Hematopoietic multipotent progenitor cell treated with erythropoietin and hydrocortisone succinate and interleukin-3 and kit ligand, for 6 days (in vitro differentiated cells): Measurements from ENCODE around the gene SPEN.
"Not testable (repeated sequence)": the region's sequence is repeated elsewhere in the genome, so short reads cannot be mapped to it uniquely, and the experiment has no call there.

Experiments
- DNase-seq: peaks from one replicate; pipeline ENCODE4 v3.0.0-alpha.2; 2015

The SPEN gene

DNA sequence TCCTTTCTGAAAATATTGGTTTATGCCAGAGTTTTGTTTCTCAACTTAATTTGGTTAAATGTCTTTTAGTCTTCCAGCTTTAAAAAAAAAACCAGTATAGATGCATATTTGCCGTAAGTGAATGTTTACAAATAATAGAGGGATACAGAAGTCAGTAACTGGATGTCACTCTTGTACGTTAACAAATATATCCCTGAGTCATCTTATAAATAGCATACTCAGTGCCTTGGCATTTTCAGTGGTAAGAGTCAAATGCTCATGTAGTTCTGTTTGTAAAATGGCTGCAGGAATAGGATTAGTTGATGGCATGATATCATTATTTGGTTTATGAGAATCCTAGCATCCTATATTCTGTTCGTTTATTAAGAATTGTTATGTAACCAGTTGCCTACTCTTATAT lies 55.4 kb downstream of the SPEN start:
- no peak for DNase-seq

DNA sequence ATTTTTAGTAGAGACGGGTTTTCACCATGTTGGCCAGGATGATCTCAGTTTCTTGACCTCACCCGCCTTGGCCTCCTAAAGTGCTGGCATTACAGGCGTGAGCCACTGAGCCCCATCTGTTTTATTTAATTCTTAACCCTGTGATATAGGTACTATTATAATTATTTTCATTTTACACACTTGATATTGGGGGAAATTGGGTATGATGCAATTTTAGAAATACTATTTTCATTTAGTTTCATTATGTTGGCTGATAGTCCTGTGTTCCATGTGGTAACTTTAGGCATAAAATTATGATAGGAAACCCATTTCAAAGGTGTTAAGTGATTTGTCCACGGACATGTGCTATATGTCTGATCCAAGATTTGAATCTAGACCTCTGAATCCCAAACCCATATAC lies 61.1 kb downstream of the SPEN start:
- DNase-seq = no peak

DNA sequence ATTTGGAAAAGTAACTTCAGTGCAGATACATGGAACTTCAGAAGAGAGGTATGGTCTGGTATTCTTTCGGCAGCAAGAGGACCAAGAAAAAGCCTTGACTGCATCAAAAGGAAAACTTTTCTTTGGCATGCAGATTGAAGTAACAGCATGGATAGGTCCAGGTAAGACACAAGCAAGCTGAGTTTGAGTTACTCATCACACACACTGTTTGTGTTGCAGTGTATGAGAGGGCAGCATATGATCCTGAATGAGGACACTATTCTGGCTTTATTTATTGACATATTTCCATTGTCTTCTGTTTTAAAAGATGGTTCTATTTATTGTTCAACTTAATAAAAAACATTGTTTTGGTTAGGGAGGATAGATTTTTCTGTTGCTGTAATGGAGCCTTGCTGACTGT lies 63.6 kb downstream of the SPEN start:
- no peak for DNase-seq

DNA sequence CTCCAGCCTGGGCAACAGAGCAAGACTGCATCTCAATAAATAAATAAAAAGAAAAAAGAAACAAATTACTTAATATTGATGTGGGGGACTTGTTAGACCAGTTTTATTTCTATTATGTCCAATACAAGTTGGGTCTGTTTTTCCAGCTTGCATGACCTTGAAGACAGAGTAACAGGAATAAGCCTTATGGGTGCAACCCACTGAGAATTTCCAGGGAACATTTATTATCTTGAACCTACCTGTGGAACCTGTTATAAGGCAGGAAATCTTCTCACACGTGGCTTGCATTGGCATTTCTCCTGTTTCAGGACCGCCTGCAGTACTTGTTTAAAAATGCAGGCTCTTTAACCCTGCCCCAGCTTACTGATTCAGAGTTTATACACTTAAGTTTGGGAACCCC lies 64.4 kb downstream of the SPEN start:
- DNase-seq = no peak

DNA sequence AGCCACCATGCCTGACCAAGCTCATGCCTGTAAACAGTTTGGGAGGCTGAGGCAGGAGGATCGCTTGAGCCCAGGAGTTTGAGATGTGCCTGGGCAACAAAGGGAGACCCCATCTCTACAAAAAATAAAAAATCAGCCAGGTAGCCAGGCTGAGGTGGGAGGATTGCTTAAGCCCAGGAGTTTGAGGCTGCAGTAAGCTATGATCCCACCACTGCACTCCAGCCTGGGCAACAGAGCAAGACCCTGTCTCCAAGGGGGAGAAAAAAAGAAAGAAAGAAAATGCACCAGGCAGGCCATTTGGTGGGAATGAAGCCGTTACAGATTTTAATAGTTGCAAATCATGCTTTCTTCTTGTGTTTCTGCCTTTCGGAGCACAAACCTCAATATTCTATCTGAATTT lies 66.1 kb downstream of the SPEN start:
- not testable (repeated sequence) for DNase-seq

DNA sequence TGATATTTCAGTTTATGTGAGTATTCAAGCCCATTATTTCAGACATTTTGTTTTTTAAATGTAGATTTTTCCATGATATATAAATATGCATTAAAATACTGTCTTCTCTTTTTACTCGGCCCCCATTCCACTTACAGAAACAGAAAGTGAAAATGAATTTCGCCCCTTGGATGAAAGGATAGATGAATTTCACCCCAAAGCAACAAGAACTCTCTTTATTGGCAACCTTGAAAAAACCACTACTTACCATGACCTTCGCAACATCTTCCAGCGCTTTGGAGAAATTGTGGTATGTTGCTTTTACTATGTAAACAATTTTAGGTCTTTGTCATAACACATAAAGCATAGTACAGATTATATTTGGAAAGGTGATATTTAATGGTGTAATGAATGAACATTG lies 68.5 kb downstream of the SPEN start:
- peak; percentile 15 for DNase-seq

DNA sequence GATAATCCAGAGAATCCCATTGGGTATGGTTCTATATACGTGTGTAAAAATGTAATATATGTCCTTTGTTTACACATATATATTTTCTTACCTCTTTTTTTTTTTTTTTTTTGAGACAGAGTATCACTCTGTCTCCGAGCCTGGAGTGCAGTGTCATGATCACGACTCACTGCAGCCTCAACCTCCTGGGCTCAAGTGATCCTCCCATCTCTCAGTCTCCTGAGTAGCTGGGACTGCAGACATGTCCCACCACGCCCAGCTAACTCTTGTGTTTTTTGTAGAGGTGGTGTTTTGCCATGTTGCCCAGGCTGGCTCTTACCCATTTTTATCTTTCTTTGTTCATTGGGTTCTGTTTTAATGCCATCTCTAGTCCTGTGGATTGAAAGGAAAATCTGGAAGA lies 68.9 kb downstream of the SPEN start:
- peak; percentile 23 for DNase-seq

DNA sequence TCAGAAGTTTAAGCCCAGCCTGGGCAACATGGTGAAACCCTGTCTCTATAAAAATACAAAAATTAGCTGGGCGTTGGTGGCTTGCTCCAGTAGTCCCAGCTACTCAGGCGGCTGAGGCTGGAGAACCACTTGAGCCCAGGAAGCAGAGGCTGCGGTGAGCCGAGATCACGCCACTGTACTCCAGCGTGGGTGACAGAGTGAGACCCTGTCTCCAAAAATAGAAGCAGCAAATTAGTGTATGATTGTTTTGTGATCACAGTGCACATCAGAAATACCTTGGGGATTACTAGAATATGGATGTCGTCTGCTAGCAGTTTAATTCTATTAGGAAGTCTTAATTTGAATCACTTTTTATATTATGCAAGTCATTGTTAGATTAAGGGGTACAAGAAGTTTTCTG lies 69.4 kb downstream of the SPEN start:
- DNase-seq = no peak

DNA sequence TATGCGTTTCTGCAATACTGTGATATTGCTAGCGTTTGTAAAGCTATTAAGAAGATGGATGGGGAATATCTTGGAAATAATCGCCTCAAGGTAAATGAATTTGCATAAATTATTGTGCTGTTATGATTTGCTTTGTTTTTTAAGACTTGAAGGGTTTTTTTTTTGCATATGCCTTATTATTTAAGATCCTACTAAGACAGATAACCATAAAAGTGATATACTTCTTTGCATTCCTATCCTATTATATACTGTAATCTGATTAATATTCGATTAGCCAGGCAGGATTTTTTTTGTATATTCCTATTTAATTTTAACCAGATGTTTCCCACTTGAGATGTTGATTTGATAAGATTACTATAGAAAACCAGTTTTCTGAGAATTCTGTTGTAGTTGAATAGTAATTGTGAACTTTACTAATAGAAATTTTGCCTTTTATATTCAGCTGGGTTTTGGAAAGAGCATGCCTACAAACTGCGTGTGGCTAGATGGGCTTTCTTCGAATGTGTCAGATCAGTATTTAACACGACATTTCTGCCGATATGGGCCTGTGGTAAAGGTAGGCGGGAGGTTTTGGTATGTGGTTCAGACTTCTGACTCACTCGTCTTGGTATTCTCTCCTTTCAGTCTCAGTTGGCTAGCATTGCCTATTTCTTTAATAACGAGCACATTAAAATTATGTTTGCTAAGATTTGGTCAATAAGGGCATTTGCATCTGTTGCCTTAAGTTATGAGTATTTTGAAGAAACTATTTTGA lies 71.6 kb downstream of the SPEN start:
- no peak for DNase-seq

DNA sequence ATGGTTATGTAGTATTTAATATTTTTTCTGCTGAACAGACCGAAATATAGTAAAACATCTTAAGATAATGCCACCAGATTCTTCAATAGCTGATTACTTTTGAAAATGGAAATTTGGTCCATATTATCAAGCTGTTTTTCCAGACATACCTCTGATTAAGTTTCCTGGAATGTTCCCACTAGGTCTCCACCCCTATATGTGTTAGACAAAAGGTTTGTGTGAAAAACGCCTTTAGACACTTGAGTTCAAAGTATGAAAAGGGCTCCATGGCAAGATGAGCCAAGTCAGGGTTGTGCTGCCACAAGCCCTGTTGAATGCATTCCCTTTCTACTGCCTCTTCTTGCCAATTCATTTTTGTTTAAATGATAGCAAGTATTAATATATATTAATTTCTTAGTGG lies 75.7 kb downstream of the SPEN start:
- no peak for DNase-seq

DNA sequence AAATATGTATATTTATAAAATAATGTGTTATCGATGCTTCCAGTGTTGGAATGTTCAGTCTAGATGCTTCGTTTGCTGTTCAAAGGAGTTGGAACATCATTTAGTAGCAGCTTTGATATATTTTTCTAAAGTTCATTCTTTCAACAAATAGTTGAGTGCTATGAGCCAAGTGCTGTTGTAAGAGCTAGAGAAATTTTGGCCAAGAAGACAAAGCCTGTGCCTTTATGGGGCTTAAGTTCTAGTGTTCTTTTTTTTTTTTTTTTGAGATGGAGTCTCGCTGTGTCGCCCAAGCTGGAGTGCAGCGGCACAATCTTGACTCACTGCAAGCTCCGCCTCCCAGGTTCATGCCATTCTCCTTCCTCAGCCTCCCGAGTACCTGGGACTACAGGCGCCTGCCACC lies 78.9 kb downstream of the SPEN start:
- DNase-seq = not testable (repeated sequence)

DNA sequence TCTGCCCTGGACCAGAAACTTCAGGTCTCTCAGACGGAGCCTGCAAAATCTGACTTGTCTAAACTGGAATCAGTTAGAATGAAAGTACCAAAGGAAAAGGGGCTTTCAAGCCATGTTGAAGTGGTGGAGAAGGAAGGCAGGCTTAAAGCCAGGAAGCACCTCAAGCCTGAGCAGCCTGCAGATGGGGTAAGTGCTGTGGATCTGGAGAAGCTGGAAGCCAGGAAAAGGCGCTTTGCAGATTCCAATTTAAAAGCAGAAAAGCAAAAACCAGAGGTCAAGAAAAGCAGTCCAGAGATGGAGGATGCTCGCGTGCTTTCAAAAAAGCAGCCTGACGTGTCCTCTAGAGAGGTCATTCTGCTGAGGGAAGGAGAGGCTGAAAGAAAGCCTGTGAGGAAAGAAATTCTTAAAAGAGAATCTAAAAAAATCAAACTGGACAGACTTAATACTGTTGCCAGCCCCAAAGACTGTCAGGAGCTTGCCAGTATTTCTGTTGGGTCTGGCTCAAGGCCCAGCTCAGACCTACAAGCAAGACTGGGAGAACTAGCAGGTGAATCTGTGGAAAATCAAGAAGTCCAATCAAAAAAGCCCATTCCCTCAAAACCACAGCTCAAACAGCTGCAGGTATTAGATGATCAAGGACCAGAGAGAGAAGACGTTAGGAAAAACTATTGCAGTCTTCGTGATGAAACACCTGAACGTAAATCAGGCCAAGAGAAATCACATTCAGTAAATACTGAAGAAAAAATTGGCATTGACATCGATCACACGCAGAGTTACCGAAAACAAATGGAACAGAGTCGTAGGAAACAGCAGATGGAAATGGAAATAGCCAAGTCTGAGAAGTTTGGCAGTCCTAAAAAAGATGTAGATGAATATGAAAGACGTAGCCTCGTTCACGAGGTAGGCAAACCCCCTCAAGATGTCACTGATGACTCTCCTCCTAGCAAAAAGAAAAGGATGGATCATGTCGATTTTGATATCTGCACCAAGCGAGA lies 81.8 kb downstream of the SPEN start:
- no peak for DNase-seq

DNA sequence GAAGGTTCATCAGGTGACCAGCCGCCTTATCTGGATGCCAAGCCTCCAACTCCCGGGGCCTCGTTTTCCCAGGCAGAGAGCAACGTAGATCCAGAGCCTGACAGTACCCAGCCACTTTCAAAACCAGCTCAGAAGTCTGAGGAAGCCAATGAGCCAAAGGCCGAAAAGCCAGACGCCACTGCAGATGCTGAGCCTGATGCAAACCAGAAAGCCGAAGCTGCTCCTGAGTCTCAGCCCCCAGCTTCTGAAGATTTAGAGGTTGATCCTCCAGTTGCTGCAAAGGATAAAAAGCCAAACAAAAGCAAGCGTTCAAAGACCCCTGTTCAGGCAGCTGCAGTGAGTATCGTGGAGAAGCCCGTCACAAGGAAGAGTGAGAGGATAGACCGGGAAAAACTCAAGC lies 83.9 kb downstream of the SPEN start:
- DNase-seq = no peak

DNA sequence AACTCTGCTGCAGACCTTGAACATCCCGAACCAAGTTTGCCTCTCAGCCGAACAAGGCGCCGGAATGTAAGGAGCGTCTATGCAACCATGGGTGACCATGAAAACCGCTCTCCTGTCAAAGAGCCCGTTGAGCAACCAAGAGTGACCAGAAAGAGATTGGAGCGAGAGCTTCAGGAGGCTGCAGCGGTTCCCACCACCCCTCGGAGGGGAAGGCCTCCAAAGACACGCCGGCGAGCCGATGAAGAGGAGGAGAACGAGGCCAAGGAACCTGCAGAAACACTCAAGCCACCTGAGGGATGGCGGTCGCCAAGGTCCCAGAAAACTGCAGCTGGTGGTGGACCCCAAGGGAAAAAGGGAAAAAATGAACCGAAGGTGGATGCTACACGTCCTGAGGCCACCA lies 84.4 kb downstream of the SPEN start:
- no peak for DNase-seq

DNA sequence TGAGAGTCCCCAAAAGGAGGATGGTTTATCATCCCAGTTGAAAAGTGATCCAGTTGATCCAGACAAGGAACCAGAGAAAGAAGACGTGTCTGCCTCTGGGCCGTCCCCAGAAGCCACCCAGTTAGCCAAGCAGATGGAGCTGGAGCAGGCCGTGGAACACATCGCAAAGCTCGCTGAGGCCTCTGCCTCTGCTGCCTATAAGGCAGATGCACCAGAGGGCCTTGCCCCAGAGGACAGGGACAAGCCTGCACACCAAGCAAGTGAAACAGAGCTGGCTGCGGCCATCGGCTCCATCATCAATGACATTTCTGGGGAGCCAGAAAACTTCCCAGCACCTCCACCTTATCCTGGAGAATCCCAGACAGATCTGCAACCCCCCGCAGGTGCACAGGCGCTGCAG lies 85.1 kb downstream of the SPEN start:
- DNase-seq = no peak

DNA sequence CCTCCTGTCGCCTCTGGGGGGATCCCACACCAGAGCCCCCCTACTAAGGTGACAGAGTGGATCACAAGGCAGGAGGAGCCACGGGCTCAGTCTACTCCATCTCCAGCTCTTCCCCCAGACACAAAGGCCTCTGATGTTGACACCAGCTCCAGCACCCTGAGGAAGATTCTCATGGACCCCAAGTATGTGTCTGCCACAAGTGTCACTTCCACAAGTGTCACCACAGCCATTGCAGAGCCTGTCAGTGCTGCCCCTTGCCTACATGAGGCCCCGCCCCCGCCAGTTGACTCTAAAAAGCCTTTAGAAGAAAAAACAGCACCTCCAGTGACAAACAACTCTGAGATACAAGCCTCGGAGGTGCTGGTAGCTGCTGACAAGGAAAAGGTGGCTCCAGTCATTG lies 86.2 kb downstream of the SPEN start:
- no peak for DNase-seq

DNA sequence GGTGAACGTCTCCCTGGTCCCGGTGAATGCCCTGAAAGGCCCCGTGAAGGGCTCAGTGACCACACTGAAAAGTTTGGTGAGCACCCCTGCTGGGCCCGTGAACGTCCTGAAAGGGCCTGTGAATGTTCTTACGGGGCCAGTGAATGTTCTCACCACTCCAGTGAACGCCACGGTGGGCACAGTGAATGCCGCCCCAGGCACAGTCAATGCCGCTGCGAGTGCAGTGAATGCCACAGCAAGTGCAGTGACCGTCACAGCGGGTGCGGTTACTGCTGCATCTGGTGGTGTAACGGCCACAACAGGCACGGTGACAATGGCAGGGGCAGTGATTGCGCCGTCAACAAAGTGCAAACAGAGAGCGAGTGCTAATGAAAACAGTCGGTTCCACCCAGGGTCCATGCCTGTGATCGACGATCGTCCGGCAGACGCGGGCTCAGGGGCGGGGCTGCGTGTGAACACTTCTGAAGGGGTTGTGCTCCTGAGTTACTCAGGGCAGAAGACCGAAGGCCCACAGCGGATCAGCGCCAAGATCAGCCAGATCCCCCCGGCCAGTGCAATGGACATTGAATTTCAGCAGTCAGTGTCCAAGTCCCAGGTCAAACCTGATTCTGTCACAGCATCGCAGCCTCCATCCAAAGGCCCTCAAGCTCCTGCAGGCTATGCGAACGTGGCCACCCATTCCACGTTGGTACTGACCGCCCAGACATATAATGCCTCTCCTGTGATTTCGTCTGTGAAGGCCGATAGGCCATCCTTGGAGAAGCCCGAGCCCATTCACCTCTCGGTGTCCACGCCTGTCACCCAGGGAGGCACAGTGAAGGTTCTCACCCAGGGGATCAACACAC lies 86.9 kb downstream of the SPEN start:
- DNase-seq = no peak

DNA sequence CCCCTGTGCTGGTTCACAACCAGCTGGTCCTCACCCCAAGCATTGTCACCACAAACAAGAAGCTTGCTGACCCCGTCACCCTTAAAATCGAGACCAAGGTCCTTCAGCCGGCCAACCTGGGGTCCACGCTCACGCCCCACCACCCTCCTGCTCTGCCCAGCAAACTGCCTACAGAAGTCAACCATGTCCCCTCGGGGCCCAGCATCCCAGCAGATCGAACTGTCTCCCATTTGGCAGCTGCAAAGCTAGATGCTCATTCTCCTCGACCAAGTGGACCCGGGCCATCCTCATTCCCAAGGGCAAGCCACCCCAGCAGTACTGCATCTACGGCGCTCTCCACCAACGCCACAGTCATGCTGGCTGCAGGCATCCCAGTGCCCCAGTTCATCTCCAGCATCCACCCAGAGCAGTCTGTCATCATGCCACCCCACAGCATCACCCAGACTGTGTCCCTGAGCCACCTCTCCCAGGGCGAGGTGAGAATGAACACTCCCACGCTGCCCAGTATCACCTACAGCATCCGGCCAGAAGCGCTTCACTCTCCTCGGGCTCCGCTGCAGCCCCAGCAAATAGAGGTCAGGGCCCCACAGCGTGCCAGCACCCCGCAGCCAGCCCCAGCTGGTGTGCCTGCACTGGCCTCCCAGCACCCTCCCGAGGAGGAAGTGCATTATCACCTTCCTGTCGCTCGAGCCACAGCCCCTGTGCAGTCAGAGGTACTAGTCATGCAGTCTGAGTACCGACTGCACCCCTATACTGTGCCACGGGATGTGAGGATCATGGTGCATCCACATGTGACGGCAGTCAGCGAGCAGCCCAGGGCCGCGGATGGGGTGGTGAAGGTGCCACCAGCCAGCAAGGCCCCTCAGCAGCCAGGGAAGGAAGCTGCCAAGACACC lies 87.8 kb downstream of the SPEN start:
- no peak for DNase-seq

DNA sequence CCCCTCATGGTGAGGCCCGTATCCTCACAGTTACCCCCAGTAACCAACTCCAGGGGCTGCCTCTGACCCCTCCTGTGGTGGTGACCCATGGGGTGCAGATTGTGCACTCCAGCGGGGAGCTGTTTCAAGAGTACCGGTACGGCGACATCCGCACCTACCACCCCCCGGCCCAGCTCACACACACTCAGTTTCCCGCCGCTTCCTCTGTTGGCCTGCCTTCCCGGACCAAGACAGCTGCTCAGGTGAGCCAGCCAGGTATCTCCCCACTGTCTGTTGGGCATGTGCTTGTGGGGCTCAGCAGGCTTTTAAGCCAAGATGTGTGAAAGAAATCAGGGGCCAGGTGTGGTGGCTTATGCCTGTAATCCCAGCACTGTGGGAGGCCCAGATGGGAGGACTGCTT lies 88.5 kb downstream of the SPEN start:
- DNase-seq = no peak

DNA sequence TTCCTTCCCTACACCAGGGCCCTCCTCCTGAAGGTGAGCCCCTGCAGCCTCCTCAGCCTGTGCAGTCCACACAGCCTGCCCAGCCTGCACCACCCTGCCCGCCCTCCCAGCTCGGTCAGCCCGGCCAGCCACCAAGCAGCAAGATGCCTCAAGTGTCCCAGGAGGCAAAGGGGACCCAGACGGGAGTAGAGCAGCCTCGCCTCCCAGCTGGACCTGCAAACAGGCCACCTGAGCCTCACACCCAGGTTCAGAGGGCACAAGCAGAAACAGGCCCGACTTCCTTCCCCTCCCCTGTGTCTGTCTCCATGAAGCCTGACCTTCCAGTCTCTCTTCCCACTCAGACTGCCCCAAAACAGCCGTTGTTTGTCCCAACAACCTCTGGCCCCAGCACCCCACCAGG lies 89.6 kb downstream of the SPEN start:
- DNase-seq = no peak

DNA sequence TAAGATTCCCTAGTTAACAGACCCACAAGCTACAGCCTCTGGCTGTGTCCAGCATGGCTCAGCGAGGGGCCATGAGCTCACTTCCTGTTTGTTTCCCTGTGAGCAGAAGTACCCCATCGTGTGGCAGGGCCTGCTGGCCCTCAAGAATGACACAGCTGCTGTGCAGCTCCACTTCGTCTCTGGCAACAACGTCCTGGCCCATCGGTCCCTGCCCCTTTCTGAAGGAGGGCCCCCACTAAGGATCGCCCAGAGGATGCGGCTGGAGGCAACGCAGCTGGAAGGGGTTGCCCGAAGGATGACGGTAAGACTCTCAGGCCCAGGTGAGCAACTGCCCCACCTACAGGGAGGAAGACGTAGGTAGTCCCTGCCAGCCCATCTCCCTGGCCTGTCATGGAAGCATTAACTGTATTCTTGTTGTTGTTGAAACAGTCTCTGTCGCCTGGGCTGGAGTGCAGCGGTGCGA lies 90.2 kb downstream of the SPEN start:
- no peak for DNase-seq

DNA sequence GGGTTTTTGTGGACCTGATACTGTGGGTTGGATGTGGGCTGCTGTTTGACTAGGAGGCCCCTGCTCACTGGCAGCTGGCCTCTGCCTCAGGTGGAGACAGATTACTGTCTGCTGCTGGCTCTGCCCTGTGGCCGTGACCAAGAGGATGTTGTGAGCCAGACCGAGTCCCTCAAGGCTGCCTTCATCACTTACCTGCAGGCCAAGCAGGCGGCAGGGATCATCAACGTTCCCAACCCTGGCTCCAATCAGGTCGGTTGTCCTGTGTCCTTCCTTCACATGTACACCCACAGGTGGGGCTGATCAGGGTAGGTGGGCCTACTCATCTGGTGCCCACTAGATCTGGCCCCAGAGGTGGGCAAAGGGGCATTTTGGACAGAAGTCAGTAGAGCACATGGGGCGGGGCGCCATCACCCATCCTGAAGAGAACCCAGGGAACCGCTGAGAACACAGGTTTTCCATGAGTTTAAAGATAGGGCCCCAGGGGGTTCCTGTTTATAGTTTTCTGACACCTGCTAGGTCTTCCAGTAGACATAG lies 91.2 kb downstream of the SPEN start:
- no peak for DNase-seq
